ENCODE results near the gene ATP9A.
A peak's percentile ranks its signal among the peaks of the same experiment; 100 is the strongest.
"Not testable (repeated sequence)": the region's sequence is repeated elsewhere in the genome, so short reads cannot be mapped to it uniquely, and the experiment has no call there.

Gene ATP9A

DNA sequence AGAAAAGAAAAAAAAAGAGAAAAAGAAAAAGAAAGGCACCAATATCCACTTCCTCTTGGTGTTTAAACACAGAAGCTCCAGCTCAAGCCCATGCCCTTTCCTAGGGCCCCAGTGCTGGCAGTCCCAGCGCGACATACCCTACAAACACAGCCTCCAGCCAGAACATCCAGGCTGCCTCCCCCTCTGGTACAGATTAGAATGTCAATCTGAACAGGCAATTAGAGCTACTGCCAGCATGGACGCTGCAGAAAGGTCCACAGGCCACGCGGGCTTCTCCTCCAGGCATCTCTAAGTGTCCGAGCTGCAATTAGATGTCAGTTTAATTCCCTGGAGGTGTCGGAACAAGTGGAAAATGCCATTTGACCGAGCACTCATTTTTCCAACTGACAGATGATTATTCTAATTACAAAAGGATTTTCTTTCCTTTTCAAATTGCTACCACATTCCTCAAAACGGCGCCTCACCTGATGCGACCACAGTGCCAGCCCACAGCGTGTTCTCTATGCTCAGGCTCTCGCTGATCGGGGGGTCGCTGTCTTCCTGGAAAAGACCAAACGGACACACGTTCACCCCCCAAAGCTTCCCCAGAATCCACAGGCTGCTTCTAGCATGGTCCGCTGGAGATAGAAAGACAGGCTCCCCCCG, 79.5 kb downstream of the ATP9A start:
- no peak for DNase-seq

DNA sequence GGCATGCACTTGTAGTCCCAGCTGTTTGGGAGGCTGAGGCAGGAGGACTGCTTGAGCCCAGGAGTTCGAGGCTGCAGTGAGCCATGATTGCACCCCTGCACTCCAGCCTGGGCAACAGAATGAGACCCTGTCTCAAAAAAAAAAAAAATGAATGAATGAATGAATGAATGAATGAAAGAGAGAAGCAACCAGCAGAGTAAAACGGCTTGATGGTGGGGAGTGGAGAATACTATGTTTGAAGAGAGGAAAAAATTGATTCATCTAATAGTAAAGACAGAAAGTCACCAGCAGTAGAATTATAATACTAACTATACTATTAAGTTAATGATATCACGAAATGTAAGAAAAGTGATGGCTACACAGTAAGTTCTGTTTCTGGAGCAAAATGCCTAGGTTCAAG, 80.6 kb downstream of the ATP9A start:
- DNase-seq, result no peak

DNA sequence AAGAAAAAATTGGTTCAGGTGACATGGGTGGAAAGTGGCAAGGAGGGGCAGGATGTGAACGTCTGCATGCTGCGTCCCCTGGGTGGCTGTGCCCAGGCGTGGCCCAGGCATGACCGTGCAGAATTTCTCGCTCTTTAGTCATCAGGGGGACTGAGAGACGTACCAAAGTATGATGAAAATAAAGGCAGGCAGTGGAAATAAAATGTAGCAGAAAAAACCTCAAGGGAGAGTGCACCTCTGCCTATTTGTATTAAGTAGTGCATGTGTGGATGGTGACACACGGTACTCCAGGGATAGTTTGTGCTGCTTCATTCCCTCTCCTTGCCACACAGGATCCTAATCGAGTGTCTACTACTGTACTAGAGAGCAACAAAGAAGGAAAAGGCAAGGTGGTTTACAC, 81.1 kb downstream of the ATP9A start:
- peak; percentile 79 for DNase-seq

DNA sequence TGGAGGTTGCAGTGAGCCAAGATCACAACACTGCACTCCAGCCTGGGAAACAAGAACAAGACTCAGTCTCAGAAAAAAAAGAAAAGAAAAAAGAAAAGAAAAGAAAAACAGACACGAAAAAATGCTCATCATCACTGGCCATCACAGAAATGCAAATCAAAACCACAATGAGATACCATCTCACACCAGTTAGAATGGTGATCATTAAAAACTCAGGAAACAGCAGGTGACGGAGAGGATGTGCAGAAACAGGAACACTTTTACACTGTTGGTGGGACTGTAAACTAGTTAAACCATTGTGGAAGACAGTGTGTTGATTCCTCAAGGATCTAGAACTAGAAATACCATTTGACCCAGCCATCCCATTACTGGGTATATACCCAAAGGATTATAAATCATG, 82.7 kb downstream of the ATP9A start:
- DNase-seq, result not testable (repeated sequence)

DNA sequence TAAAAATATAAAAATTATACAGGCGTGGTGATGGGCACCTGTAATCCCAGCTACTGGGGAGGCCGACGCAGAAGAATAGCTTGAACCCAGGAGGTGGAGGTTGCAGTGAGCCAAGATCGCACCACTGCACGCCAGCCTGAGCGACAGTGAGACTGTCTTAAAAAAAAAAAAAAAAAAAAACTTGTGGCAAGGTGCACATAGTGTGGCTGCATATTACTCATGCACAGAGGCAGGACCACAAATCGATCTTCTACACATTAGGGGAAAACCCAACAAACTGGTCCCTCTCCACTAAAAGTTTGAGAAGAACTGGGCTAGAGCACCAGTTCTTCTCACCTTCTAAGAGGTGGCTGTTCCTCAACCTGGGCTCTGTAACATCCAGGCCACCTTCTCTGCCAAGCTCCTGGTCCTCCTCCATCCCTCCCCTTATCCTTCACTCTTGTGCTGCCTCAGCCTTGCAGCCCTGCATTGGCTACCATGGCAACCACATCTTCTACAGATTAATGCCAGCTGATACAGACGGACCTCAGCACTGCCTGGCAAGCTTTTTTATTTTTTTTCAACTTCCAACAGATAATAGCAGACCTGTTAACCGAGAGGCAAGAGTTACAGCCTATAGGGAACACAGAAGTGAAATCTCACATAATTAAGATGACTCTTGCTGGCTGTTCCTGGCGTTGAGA, 88.0 kb downstream of the ATP9A start:
- no peak for DNase-seq

DNA sequence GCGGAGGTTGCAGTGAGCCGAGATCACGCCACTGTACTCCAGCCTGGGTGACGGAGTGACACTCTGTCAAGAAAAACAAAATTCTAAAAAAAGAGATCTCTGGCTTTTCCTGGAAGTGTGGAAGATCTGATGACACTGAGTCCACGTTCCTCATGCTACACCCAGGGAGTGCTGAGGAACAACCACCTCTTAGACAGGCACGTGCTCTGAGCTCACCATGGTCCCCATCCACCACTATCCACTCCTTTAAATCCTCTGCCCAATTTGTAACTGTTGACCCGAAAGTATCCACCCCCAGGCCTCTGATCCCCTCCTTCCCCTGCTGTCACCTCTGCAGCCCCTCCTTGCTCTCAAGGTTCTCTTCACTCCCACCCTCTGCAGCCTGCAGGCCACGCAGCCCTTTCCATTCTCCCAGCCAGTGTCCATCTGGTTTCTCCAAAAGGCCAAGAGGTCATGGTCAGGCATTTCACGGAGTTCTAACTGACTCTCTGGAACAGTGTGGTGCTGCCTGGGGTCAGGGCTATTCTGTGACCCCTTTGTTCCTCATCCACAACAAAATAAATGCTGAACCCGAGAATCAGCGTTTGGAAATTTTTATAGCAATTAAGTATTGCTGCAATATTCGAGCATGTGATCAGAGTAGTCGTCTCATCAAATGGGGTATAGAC, 88.8 kb downstream of the ATP9A start:
- no peak for DNase-seq

DNA sequence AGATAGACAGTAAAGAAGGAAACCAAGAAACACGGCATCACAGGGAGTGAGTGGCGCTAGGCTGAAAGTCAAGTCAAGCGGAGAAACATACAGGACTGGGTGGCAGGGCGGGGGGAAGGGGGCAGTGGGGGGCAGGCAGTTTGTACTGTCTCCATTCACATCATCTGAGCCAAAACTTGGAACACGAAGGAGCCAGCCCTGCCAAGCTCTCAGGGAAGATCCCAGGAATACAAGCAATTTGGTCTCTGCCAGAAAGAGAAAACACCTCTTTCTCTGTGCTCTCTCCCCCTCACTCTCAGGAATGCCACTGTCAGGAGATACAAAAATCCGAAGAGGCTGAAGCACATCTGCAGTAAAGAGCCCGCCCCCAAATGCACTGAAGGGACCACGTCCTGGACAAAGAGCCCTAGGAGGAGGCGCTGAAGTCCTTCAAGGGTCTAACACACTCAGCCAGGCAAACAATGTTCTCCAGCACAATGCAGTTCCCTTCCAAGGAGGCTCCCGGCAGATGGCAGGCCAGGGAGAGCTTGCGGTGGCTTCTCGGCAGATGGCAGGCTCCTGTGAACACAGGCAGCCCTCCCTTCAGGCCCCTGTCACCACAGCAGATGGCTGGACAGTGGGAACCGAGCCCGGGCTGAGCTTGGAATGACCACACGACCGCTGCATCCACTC, 90.0 kb downstream of the ATP9A start:
- no peak for DNase-seq

DNA sequence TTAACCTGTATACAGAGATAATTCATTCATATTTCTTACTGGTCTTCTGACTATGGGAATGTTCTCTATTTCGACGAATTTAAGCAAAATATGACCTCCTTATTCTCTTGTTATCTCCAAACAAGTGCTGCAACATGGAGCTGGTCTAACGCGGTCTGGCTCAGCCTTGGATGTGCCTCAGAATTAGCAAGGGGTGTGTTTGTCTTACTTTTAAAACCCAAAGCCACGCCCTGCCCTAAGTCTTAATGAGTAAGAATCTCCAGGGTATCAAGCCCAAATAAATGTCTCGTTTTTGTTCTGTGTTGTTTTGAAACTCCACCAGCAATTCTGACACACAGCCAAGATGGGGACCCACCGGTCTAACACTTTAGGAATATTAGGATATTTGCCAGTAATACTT, 99.2 kb downstream of the ATP9A start:
- DNase-seq, result no peak

DNA sequence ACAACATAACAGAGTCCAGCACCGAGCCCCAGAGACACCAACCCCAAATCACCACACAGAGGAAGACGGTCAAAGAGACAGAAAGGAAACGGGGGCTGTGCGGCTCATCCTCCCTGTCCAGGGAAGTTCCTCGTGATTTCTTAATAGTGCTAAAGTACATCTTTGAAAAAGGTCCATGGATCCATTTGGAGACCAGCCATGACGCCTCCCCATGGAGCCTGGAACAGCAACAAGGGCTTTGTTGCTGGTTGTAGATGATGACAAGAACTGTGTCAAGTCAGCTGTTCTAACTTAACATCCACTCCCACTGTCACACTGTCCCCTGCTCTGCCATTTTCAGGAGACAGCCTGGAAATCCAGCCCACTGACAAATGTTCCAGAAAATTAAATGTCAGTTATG, 99.7 kb downstream of the ATP9A start:
- no peak for DNase-seq

DNA sequence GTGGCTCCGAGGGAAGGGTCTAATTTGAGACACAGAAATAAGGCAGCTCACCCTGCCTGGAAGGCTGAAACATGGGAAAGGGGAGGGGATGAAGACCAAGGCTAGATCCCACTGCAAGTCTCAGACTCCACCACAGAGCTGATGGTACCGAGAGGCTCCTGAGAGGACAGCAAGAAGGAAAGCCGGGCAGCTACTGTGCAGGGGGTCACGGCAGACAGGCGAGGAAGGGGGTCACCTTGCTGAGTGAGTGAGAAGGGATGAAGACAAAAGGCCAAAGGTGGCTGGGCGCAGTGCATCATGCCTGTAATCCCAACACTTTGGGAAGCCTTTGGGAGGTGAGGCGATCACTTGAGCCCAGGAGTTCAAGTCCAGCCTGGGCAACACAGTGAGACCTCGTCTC, 100.7 kb downstream of the ATP9A start:
- no peak for DNase-seq

DNA sequence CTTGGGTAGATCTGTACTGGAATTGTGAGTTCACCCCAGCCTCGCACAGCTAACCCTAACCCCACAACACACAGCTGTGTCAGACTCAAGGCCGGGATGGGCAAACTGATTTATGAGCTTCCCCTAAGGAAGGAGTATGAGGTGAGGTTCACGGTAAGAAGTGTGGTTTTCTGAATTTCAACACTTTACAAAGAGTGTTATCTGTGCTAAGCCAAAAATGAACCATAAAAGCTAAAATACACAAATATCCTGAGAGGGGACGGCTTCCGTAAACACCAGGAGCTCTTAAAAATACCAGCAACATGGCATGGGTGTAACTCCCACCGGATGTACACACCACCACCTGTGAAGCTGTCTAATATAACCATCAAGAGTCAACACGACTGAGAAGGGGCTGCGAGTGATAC, 101.2 kb downstream of the ATP9A start:
- no peak for DNase-seq

DNA sequence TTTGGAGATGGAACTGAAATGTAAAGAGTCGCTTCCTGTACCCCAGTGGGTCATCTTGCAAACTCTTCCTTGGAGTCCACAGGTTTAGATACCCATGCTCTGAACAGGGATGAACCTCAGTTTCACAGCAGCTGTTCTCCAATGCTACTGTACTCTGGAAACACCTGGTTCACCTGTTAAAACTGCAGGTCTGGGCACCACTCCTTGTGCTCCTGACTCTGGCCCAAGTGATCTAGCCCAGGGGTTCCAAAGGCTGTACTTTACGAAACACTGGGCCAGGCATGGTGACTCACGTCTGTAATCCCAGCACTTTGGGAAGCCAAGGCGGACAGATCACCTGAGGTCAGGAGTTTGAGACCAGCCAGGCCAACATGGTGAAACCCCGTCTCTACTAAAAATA, 102.1 kb downstream of the ATP9A start:
- no peak for DNase-seq

DNA sequence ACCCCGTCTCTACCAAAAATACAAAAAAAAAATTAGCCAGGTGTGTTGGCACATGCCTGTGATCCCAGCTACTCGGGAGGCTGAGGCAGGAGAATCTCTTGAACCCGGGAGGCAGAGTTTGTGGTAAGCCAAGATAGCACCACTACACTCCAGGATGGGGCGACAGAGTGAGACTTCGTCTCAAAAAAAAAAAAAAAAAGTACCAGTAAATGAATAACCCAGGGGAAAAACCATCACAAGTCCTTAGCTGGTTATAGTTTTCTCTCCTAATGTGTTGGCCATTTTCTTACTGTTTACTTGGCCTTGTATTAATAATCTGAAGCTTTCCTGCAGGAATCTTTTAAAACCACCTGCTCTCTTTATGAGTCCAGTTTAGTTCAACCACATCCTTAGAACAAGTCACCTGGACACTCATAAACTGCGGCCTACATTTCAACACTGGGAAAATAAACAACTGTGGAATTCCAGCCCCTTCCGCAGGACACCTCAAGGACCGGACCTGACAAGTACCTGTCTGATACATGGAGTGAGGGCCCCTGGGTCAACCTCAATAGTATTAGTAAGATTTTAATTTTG, 102.6 kb downstream of the ATP9A start:
- no peak for DNase-seq

DNA sequence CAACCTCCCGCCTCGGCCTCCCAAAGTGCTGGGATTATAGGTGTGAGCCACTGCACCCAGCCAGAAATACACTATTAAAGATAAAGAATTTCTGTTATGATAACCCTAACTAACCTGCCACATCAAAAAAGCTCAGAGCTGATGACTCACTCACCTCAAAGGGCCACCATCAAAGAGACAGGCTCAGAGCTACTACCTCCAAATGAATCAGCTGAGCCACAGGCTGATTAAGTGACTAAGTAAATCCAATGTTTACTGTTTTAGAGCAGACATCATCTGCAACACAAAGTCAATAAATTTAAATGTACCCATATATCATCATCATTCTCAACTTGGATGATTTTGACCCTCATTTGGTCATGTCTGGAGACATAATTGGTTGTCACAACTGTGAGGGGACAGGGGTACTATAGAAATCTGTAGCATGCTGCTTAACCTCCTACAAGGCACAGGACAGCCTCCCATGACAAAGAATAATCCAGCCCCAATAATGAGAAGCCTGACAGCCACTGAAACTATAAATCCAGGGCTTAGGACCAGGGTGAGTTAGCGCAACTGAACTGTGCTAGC, 106.5 kb downstream of the ATP9A start:
- DNase-seq, result peak; percentile 77

DNA sequence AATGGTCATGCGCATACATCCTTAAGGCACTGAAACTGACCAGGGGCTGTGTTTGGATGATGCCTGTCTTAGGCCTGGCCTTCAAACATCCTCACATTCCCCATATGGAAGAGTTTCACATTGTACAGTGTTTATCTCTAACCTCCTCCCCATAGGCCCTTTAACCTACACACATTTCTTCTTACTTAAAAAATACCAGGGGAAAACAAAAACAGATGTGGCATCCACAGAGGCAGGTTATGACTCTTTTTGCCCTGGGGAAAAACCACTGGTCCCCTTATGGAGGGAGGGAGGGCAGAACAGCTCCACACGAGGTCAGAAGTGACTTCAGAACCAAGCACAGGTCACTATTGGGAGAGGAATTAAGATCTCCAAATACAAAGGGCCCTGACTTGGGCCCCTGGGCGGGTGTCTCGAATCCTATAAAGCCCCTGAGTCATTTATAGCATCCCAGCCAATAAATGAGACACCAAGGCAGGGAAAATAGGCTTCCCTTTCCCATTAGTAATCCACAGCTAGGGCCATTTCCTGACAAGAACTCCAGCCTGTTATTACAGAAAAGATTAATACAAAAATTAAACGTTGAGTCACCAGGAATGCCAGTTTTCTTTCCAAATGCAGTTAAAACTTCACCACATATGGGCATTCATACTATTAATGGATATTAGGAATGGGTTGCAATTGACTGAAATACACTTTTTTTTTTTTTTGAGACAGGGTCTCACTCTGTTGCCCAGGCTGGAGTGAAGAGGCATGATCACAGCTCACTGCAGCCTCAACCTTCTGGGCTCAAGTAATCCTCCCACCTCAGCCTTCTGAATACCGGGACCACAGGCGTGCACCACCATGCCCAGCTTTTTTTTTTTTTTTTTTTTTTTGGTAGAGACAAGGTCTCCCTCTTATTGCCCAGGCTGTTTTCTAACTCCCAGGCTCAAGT, 107.2 kb downstream of the ATP9A start:
- DNase-seq, result peak; percentile 96

DNA sequence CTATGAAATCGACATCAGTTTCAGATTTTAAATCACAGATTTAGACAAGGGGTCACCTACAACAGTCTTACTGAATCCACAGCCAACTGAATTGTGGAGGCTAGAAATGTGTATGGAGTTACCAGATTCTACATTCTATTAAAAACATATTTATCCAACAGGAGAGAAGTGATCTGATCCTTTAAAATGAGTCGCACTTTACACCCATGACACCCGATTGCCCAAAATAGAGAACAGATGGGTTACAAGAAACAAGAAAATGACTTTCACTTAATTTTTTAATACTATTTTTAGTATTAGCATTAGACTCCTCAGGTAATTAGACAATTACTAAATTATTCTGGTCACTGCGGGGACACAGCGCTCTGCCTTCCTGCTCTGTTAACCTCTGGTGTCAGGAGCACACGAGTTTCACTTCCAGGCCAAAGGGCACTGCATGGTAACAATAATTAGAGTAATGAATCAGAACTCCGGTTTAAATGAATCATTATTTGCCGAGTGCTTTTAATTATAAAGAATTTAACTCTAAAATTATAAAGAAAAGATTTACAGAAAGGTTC, 108.6 kb downstream of the ATP9A start:
- peak; percentile 14 for DNase-seq

DNA sequence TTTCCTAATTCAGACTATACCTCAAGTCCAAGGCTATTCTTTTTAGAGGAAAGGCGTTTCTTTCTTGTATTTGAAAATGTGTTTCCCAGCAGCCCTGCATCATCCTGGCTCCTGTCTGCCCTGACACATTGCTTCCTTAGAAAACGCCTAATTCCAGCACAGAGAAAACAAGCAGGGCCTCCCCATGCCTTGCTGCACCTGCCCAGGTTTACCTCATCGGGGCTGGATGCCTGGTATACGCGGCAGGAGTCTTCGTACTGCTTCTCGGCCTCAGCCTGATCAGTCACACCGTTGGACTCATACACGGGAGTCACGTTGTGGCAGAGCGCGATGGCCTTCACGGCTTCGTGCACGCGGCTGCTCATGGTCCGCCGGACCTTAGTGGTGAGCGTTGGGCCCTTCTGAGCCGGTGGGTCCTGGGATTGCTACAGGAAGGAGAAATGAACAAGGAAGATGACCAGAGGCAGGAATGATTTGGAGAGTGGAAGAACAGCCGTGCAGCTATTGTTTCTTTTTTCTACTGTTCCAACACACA, 111.4 kb downstream of the ATP9A start:
- DNase-seq, result no peak

DNA sequence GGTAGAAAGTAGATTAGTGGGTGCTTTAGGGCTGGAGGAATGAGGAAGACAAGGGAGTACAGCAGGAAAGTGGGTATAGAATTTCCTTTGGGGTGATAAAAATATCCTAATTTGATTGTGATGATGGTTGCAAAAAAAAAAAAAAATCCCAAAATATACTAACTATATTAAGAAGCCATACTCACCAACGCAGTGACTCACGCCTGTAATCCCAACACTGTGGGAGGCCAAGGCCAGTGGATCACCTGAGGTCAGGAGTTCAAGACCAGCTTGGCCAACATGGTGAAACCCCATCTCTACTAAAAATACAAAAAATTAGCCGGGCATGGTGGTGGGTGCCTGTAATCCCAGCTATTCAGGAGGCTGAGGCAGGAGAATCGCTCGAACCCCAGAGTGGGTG, 112.1 kb downstream of the ATP9A start:
- DNase-seq, result not testable (repeated sequence)

DNA sequence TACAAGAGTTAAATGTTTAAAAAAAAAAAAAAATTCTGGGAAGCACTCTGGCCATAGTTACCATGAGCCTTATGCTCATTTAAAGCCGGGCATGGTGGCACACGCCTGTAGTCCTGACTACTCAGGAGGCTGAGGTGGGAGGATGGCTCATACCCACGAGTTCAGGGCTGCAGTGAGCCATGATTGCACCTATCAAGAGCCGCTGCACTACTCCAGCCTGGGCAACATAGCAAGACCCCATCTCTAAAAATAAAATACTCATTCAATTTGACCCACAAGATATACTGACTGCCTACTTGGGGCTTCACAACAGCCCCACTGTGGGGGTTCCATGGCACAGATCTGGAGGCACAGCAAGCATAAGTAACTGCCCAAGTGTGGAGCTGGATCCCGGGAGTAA, 113.7 kb downstream of the ATP9A start:
- DNase-seq, result no peak

DNA sequence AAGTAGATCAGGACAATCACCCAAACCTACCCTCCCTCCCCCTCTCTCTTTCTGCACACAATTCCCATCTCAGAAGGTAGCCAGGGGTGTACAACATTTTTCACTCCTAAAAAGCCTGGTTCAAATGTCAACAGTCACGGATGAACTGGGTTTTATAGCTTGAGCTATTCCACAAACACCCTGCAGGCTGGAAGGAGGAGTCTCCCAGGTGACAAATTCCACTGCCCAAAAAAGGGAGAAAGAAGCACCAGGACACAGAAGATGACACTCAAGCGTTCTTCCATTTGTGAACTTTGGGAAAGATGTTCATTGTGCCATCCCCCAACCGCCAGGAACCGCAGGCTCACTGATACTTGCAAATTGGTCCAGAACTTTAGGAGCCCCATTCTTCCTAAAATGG, 114.1 kb downstream of the ATP9A start:
- DNase-seq, result no peak

DNA sequence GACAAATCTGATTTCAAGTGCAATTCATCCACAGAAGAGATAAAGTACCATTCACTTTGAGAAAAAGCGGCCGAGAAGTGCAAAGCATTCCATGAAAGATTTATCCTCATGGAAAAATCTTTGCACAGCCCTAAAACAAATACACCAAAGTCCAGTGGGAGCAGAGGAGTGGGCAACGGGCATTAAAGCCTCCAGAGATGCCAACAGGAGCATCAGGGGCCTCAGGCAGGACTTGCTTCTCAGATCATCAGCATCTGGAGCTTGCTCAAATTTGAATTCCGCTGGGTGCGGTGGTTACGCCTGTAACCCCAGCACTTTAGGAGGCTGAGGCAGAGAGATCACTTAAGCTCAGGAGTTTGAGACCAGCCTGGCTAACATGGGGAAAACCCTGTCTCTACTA, 115.0 kb downstream of the ATP9A start:
- no peak for DNase-seq
